LNCAP (cell line): ENCODE results near the gene DHRSX.

ENCODE experiments used
- CTCF ChIP-seq: fragments of 450-650 bp; IDR thresholded peaks from 2 replicates; pipeline ENCODE4 v1.5.1; 2017; ENCODE audit warnings: mild to moderate bottlenecking

Gene DHRSX

DNA sequence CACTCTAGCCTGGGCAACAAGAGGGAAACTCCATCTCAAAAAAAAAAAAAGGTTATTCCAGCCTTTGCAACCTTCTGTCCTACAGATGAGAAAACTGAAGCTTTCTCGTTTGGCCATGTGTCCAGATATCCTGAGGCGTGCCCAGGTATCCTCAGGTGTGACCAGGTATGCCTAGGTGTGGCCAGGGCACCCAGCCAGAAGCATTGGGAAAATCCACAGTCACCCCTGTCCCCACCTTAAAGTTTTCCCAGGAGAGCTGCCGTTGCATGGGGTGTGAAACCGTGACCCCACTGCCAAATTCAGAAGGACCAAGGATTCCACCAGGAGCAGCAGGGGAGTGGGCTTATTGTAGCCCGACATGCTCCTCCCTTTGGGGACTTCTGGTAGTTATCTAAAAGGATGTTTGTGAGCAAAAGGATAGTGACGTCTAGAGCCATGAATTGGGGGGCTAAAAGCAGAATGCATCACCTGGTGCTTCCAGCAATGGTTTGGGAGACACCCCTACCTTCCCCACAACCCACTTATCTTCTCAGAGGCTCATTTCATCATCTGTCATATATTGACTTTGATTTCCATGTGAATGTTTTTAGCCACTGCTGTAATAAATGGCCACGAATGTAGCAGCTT is 4.0 kb upstream of the DHRSX start:
- TF ChIP-seq CTCF, result no peak

DNA sequence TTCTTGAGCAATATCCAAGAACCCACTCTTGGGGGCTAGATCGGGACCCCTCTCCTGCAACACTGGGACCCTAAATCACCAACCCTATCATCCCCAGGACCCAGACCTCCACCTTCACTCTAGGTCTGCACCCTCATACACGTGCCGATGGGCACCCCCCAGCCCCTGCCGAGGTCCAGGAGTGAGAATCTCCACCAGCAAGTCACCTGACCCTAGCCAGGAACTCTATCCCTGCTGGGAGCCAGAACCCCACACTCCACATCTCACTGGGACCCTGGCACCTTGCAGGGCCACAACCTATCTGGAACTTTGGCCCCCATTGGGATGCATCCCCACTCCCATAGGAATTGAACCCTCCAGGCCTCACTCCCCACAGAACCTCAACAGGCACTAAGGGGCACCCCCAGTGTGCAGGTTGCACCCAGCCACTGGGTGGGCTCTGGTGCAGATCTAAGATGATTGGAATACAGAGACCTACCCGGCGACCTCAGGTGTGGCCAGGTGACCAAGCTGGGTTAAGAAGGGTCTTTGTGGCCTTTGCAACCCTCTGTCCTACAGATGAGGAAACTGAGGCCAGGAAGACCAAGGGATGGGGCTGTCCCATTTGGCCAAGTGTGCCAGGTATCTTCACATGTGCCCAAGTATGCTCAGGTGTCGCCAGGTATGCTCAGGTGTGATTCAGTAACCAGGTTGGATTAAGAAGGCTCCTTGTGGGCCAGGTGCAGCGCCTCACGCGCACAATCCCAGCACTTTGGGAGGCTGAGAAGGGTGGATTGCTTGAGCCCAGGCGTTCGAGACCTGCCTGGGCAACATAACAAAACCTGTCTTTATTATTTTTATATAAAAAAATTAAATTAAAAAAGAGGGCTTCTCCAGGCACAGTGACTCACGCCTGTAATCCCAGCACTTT is 3.1 kb upstream of the DHRSX start:
- no peak for TF ChIP-seq CTCF

- TF ChIP-seq CTCF, result no peak
Observed at GRCh38 chrX:2502668-2503519, 2.1 kb upstream of the DHRSX start.

DNA sequence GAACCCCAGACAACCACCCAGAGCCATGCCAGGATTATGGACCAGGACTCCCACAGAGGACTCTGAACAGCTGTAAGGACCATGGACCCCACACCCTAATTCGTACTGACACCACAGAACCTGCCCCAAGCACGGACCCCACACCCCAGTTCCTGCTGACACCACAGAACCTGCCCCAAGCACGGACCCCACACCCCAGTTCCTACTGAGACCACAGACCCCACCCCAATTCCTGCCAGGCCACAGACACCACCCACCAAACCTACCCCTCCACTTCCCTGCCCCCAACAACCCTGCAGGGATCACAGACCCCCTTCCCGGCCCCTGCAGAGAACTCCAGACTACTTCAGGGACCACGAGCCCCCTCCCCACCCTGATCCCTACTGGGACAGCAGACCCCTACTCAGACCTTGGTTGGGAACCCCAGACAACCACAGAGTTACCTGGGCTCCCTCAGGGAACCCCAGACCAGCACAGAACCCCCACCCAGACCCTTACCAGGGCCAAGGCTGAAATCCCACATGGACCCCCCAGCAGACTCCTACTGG is 1.4 kb upstream of the DHRSX start:
- no peak for TF ChIP-seq CTCF

DNA sequence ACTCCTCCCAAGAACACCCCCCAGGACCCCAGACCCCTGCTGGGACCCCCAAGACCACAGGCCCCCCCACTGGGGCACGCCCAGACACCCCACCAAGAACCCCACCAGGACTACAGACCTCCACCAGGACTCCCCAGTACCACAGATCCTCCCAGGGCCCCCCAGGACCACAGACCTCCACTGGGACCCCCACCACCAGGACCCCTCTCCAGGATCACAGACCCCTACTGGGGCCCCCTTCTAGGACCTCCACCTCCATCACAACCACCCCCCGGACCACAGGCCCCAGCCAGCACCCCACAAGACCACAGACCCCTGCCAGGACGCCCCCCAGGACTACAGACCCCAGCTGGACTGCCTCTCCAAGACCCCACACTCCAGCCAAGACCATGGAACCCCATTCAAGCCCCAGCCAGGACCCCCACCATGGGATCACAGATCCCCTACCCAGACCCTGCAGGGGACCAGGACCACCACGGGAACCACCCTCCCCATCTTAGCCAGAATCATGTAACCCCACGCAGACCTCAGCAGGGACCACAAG is 855 bp upstream of the DHRSX start:
- TF ChIP-seq CTCF, result no peak

GRCh38 chrX:2500091-2500802 is 529 bp downstream of the DHRSX start:
- TF ChIP-seq CTCF, result peak; percentile 35; the same call in 1 of the 2 replicates
